WERI-Rb-1 (cell line): Measurements from ENCODE around the gene TRAPPC14.

Experiments used
- DNase-seq: peaks from one replicate; pipeline ENCODE4 v3.0.0-alpha.2; 2020
- H3K27ac ChIP-seq: fragments of 250-450 bp; sonication (Bioruptor Pico); 2 replicates; pipeline ENCODE4 v1.5.1; 2020; ENCODE audit warnings: mild to moderate bottlenecking, moderate library complexity
- H3K27me3 ChIP-seq: fragments of 250-450 bp; sonication (Bioruptor Pico); 2 replicates; pipeline ENCODE4 v1.5.1; 2021; ENCODE audit warnings: mild to moderate bottlenecking, low read depth, moderate library complexity; ENCODE audit not compliant: insufficient read depth, severe bottlenecking
- H3K36me3 ChIP-seq: fragments of 250-450 bp; sonication (Bioruptor Pico); 2 replicates; pipeline ENCODE4 v1.5.1; 2020; ENCODE audit warnings: mild to moderate bottlenecking, moderate library complexity
- H3K4me3 ChIP-seq: 2 replicates; pipeline ENCODE4 v1.5.1; 2011; ENCODE audit warnings: low read depth, mild to moderate bottlenecking, control low read depth, low read length
- H3K9me3 ChIP-seq: fragments of 250-450 bp; sonication (Bioruptor Pico); 2 replicates; pipeline ENCODE4 v1.5.1; 2021; ENCODE audit warnings: mild to moderate bottlenecking, moderate library complexity; ENCODE audit not compliant: severe bottlenecking
- TF ChIP-seq, protein P1 (sequence below): IDR thresholded peaks from 2 replicates; pipeline ENCODE4 v1.5.1; 2011; ENCODE audit warnings: low read depth, mild to moderate bottlenecking, control low read depth, inconsistent platforms, low read length

TRAPPC14 gene

DNA sequence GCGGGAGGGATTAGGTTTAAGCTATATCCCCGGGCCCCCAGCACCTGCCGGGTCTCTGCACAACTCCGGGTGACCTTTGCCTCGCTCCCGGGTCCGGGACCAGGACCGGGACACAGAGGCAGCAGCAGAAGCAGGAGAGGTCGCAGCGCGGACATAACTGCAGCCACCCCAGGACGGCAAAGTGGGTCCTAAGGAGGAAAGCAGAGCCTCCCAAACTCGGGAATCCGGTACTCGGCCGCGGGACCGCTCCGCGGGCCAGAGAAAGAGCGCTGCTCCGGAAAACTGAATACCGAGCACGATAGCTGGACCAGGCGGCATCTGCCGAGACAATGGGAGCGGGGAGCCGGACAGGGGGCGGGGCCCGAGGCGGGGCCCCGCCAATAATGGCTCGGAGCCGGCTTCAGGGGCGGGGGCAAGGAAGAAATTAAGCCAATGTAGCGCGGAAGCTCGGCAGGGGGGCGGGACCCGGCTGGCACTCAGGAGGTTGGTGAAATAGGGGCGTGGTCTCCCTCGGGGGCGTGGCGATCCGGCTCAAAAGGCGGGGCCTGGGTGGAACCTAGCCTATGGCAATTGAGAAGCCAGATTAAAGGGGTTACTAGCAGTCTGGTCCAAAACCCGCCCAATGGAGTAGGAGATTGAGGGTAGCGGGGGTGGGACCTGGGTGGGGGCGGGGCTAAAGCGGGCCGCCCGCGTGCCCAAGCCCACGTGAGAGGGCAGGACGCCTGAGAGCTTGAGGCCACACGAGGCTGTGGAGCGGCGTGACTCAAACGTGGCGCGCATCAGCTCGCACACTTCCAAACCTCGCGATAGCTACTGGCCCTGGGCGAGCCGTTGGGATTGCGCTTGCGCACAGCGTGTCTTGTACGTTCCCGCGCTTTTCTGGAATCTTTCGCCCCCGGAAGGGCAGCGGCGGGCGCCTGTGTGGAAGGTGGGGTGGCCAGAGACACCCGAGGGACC is 18.8 kb upstream of the TRAPPC14 start, which contains the start of the genes GPC2 and STAG3:
GPC2 (minus strand) TSS at position 337 of the 957 bp plus-strand sequence; CDS start at position 155, 182 bp downstream.
STAG3 (plus strand) TSS at position 874 of the 957 bp plus-strand sequence. CDS start 2,639 bp downstream, outside the sequence.
- H3K9me3 ChIP-seq = peaks cover 3% of the 10 kb centered on the region
- peak within 1 kb of the TSS; percentile 91 for H3K4me3 ChIP-seq
- peak within 1 kb of the TSS; percentile 93 for H3K27ac ChIP-seq
- TF ChIP-seq, protein P1, sequence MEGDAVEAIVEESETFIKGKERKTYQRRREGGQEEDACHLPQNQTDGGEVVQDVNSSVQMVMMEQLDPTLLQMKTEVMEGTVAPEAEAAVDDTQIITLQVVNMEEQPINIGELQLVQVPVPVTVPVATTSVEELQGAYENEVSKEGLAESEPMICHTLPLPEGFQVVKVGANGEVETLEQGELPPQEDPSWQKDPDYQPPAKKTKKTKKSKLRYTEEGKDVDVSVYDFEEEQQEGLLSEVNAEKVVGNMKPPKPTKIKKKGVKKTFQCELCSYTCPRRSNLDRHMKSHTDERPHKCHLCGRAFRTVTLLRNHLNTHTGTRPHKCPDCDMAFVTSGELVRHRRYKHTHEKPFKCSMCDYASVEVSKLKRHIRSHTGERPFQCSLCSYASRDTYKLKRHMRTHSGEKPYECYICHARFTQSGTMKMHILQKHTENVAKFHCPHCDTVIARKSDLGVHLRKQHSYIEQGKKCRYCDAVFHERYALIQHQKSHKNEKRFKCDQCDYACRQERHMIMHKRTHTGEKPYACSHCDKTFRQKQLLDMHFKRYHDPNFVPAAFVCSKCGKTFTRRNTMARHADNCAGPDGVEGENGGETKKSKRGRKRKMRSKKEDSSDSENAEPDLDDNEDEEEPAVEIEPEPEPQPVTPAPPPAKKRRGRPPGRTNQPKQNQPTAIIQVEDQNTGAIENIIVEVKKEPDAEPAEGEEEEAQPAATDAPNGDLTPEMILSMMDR = no peak
- DNase-seq = peak; percentile 98
- peaks cover 28% of the 10 kb centered on the region for H3K36me3 ChIP-seq
- H3K27me3 ChIP-seq = no peaks in the 10 kb centered on the region

DNA sequence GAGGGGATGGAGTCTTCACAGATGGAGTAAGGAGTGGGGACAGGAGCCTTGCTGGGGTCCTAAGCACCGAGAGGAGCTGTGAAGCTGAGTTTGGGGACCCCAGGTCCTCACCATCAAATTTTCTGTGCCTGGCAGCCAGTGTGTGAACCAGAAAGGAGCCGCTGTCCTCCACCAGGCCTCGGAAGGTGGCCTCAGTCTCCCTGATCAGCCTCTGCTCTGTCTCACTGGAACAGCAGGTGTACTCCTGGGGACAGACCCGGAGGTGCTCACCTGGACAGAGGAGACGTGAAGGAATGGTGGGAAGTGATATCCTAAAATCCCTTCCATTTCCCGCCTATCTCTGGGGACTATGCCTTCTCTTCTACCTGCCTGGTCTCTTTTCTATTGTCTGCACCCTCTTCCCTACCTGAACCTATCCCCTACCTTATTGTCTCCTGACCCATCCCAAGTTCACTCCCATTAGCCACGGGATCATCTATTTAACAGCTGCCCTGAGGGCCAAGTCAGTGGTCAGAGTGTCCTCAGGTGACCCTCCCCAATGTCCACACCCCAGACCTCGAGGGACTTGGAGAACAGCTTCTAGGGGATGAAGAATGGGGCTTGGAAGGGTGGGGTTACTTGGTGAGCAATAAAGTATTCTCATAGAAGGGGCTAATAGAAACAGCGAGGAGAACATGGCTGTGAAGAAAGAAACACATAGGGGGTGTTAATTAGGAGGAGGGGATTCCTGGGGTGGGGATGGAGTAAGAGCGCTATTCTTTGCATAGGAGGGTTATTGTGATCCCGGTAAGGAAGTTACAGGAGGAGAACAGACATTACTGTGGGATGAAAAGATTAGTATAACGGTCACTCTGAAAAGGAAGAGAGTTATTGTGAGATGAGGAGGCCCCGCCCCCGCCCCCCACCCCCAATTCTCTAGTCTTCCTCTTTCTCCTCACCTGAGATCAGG is 17.8 kb upstream of the TRAPPC14 start:
- DNase-seq = no peak
- peak overlapping the region; percentile 91 for H3K4me3 ChIP-seq
- H3K27me3 ChIP-seq = no peaks in the 10 kb centered on the region
- H3K36me3 ChIP-seq = peaks cover 32% of the 10 kb centered on the region
- TF ChIP-seq, protein P1 = no peak
- H3K27ac ChIP-seq = peak overlapping the region; percentile 93
- peaks cover 3% of the 10 kb centered on the region for H3K9me3 ChIP-seq

DNA sequence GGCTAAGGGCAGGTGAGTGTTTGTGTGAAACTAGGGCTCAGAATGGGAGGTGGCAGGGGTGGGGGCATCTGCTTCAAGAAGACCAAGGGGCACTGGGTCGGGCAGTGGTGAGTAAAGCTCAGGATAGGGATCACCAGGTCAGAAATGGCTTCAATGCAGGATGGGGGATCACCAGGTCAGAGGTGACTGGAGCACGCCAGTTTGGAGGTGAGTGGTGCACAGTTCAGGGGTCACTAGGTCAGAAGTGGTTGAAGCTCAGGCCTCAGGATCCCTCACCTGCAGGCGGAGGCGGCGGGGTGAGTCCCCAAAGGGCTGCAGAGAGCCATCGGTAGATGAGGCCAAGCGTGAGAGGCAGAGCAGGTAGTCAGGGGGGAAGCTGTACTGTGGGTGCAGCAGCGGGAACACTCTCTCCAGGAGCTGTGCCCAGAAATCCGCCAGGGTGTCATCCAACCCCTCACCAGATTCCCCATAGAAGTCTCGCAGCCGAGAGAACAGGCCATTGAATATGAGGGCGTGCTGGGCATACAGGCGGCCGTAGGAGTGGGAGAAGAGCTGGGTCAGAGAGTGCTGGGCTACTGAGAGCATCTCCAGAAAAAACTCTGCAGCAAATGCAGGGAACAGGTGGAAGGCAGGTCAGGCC is 16.9 kb upstream of the TRAPPC14 start:
- TF ChIP-seq, protein P1 = no peak
- no peak for DNase-seq
- Histone ChIP-seq H3K27ac (no peak overlapping the region; the same call in 1 of the 2 replicates), H3K27me3 (no peaks in the 10 kb centered on the region), H3K9me3 (peaks cover 3% of the 10 kb centered on the region), H3K36me3 (peaks cover 37% of the 10 kb centered on the region), H3K4me3 (no peak overlapping the region)

DNA sequence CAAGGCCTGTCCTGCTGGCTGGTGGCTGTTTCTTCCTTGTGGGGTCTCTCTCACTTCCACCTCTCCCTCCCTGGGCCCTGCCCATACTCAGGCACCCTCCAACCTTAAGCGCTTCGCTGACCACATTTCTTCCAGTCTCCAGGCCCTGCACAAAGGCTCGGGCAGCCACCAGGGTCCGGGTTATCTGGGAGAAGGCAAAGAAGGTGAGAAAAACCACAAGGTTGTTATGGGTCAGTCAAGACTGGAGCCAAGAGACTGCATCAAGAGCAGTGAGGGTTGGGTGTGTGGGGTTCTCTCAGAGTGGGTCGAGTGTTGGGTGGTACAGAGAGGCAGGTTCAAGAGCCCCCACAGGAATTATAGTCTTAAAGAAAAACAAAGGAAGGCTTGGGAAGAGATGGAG is 16.1 kb upstream of the TRAPPC14 start:
- Histone ChIP-seq H3K27me3 (no peaks in the 10 kb centered on the region), H3K36me3 (peaks cover 44% of the 10 kb centered on the region), H3K4me3 (no peak overlapping the region), H3K9me3 (peaks cover 3% of the 10 kb centered on the region), H3K27ac (no peak overlapping the region)
- no peak for DNase-seq
- TF ChIP-seq, protein P1 = no peak

DNA sequence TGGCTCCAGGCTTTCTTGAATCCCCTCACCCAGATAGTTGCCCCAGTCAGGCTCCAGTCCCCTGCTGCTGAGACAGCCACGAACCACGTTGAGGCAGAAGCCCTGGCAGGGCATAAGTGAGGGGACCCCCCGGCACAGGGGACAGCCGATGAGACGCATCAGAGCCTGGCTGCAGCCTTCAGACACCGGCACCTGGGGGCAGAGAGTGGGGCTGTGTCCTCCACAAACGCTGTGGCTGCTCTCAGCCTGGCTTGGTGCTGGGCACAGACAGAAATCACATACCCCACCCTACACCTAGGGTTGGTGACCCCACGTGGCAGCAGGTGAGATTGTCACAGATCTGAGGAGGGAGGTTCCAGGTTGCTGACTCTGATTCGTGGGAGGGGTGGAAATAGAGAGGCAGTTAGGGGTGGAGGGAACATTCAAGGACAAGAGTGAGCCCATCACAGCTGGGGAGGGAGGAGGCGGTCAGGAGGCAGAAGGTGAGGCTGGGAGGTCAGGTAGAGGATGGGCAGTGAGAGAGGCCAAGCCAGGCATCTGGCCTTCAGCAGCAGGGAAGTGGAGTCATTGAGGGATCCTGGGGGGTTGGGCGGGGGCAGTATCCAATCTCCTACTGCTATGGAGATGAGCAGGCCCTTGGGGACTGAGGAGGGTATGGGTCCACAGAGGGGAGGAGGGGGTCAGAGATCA is 15.4 kb upstream of the TRAPPC14 start:
- Histone ChIP-seq H3K9me3 (peaks cover 3% of the 10 kb centered on the region), H3K4me3 (no peak overlapping the region), H3K36me3 (peaks cover 44% of the 10 kb centered on the region), H3K27ac (no peak overlapping the region), H3K27me3 (no peaks in the 10 kb centered on the region)
- no peak for DNase-seq
- TF ChIP-seq, protein P1 = no peak
